SW480 (cell line): ENCODE measurements around the gene ITPKA.
A peak's percentile ranks its signal among the peaks of the same experiment; 100 is the strongest.
"Not testable (repeated sequence)": the region's sequence is repeated elsewhere in the genome, so short reads cannot be mapped to it uniquely, and the experiment has no call there.

Source experiments
- DNase-seq: peaks from one replicate; pipeline ENCODE4 v3.0.0-alpha.2; 2016; ENCODE audit warnings: low spot score

ITPKA gene

GRCh38 chr15:41493205-41493901 lies at the start of gene ITPKA:
TSS of gene ITPKA (plus strand) at chr15:41493874. CDS start at chr15:41493928, 54 bp downstream.
- DNase-seq, result peak; percentile 71

- DNase-seq, result no peak
Observed at GRCh38 chr15:41445399-41445798, 48.3 kb upstream of the ITPKA start.

GRCh38 chr15:41462084-41462795 lies 31.4 kb upstream of the ITPKA start:
- no peak for DNase-seq

- no peak for DNase-seq
Observed at GRCh38 chr15:41464889-41465580, 28.6 kb upstream of the ITPKA start.

GRCh38 chr15:41465822-41466421 lies 27.8 kb upstream of the ITPKA start:
- peak; percentile 52 for DNase-seq

- no peak for DNase-seq
Observed at GRCh38 chr15:41466711-41467110, 27.0 kb upstream of the ITPKA start.

- DNase-seq, result not testable (repeated sequence)
Observed at GRCh38 chr15:41469644-41470043, 24.0 kb upstream of the ITPKA start.

GRCh38 chr15:41473418-41473817 lies 20.3 kb upstream of the ITPKA start:
- no peak for DNase-seq

GRCh38 chr15:41474436-41474835 lies 19.2 kb upstream of the ITPKA start:
- no peak for DNase-seq

- no peak for DNase-seq
Observed at GRCh38 chr15:41474941-41475340, 18.7 kb upstream of the ITPKA start.

- DNase-seq, result no peak
Observed at GRCh38 chr15:41476416-41477048, 17.1 kb upstream of the ITPKA start.

GRCh38 chr15:41480396-41481140 lies 13.1 kb upstream of the ITPKA start:
- no peak for DNase-seq

GRCh38 chr15:41482110-41482877 lies 11.4 kb upstream of the ITPKA start:
- no peak for DNase-seq

- no peak for DNase-seq
Observed at GRCh38 chr15:41483115-41483514, 10.6 kb upstream of the ITPKA start.

GRCh38 chr15:41483519-41483918 lies 10.2 kb upstream of the ITPKA start:
- DNase-seq, result no peak

GRCh38 chr15:41484937-41485625 lies 8.6 kb upstream of the ITPKA start:
- no peak for DNase-seq

- DNase-seq, result no peak
Observed at GRCh38 chr15:41486286-41486685, 7.4 kb upstream of the ITPKA start.

GRCh38 chr15:41487381-41487780 lies 6.3 kb upstream of the ITPKA start:
- no peak for DNase-seq

GRCh38 chr15:41487802-41488201 lies 5.9 kb upstream of the ITPKA start:
- DNase-seq, result peak; percentile 44

GRCh38 chr15:41489641-41490040 lies 4.0 kb upstream of the ITPKA start:
- DNase-seq, result no peak
